ENCODE data around the gene TSPO2. TPM values are rescaled to one million over a fixed set of nuclear protein-coding genes. Genes with fewer than 3 reads are reported as not detected.

TSPO2 gene
- polyA plus RNA-seq, 3 donors = 0.82 to 1.1 (median 0.86) TPM

GRCh38 chr6:41071923-41072835, 29.9 kb downstream of the TSPO2 start, which contains the start of gene OARD1:
TSS of gene OARD1 (minus strand) at chr6:41072356. CDS start at chr6:41071634, 722 bp downstream.
- peak; percentile 99 to 100 (median 99) for DNase-seq (ENCODE audit: extremely low read depth in 1 of 11, low read depth in 9 of 11, low spot score in 4 of 11)

- DNase-seq (ENCODE audit: extremely low read depth in 1 of 11, low read depth in 9 of 11, low spot score in 4 of 11) = no peak
Observed at GRCh38 chr6:41072836-41073202, 30.6 kb downstream of the TSPO2 start, which contains the start of gene NFYA. TSS of gene NFYA (plus strand) at chr6:41072974. CDS start at chr6:41079090, 6,116 bp downstream.

GRCh38 chr6:41073203-41073967, 31.1 kb downstream of the TSPO2 start:
- DNase-seq (ENCODE audit: extremely low read depth in 1 of 11, low read depth in 9 of 11, low spot score in 4 of 11) = peak; percentile 69 to 88 (median 82)

- peak in 3 of 11 donors; percentile 30 to 33 (median 33) for DNase-seq (ENCODE audit: extremely low read depth in 1 of 11, low read depth in 9 of 11, low spot score in 4 of 11)
Observed at GRCh38 chr6:41073968-41074691, 31.9 kb downstream of the TSPO2 start.

GRCh38 chr6:41074692-41075436, 32.6 kb downstream of the TSPO2 start:
- DNase-seq (ENCODE audit: extremely low read depth in 1 of 11, low read depth in 9 of 11, low spot score in 4 of 11) = no peak

- no peak for DNase-seq (ENCODE audit: extremely low read depth in 1 of 11, low read depth in 9 of 11, low spot score in 4 of 11)
Observed at GRCh38 chr6:41075651-41076626, 33.7 kb downstream of the TSPO2 start.

- DNase-seq (ENCODE audit: extremely low read depth in 1 of 11, low read depth in 9 of 11, low spot score in 4 of 11) = peak in 2 of 11 donors; percentile 29 to 30
Observed at GRCh38 chr6:41077536-41077935, 35.3 kb downstream of the TSPO2 start.

- DNase-seq (ENCODE audit: extremely low read depth in 1 of 11, low read depth in 9 of 11, low spot score in 4 of 11) = no peak
Observed at GRCh38 chr6:41078101-41078500, 35.8 kb downstream of the TSPO2 start.

- DNase-seq (ENCODE audit: extremely low read depth in 1 of 11, low read depth in 9 of 11, low spot score in 4 of 11) = no peak
Observed at GRCh38 chr6:41079080-41079479, 36.8 kb downstream of the TSPO2 start.

- no peak for DNase-seq (ENCODE audit: extremely low read depth in 1 of 11, low read depth in 9 of 11, low spot score in 4 of 11)
Observed at GRCh38 chr6:41080621-41081020, 38.4 kb downstream of the TSPO2 start.

GRCh38 chr6:41083072-41083471, 40.8 kb downstream of the TSPO2 start:
- DNase-seq (ENCODE audit: extremely low read depth in 1 of 11, low read depth in 9 of 11, low spot score in 4 of 11) = no peak

- no peak for DNase-seq (ENCODE audit: extremely low read depth in 1 of 11, low read depth in 9 of 11, low spot score in 4 of 11)
Observed at GRCh38 chr6:41085182-41085581, 42.9 kb downstream of the TSPO2 start.

GRCh38 chr6:41088451-41088850, 46.2 kb downstream of the TSPO2 start:
- DNase-seq (ENCODE audit: extremely low read depth in 1 of 11, low read depth in 9 of 11, low spot score in 4 of 11) = no peak

GRCh38 chr6:41090841-41091761, 48.8 kb downstream of the TSPO2 start:
- no peak for DNase-seq (ENCODE audit: extremely low read depth in 1 of 11, low read depth in 9 of 11, low spot score in 4 of 11)

GRCh38 chr6:41092421-41093140, 50.3 kb downstream of the TSPO2 start:
- DNase-seq (ENCODE audit: extremely low read depth in 1 of 11, low read depth in 9 of 11, low spot score in 4 of 11) = no peak

- no peak for DNase-seq (ENCODE audit: extremely low read depth in 1 of 11, low read depth in 9 of 11, low spot score in 4 of 11)
Observed at GRCh38 chr6:41093729-41094128, 51.5 kb downstream of the TSPO2 start.
